GM19397 (cell line): ENCODE measurements around the gene ALG9.
A peak's percentile ranks its signal among the peaks of the same experiment; 100 is the strongest.

Source experiments
- ATAC-seq: cut with Tn5 transposase; IDR thresholded peaks from one replicate; pipeline ENCODE4 v1.9.1; 2021; ENCODE audit warnings: mild to moderate bottlenecking, moderate library complexity; ENCODE audit not compliant: unreplicated experiment

ALG9 gene

DNA sequence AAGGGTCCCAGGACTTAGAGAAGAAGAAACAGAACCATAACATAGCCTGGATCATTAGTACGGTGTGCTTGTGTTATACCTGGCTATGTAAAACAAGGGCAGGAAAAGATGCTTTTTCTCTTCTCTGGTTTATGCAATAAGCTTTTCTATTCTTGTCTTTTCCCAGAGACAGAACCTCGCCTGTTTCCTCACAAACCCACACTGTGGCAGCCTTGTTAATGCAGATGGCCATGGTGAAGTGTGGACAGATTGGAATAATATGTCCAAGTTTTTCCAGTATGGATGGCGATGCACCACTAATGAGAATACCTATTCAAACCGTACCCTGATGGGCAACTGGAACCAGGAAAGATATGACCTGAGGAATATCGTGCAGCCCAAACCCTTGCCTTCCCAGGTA lies 10.8 kb upstream of the ALG9 start:
- no peak for ATAC-seq

DNA sequence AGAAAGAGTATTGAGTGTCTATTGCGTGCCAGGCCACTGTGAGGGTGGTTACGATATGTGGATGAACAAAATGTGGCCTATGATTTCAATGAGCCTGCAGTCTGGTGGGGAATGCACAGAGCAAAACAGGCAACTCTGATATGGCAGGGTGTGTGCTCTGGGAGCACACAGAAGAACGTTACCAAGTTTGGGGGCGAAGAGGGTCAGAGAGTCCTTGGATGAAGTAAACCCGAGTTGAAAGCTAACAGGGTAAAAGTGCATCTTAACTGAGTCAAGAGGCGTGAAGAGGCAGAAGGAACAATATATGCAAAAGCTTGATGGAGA lies 8.2 kb upstream of the ALG9 start:
- ATAC-seq: no peak

- ATAC-seq: peak; percentile 93
These were observed 7.7 kb upstream of the ALG9 start, which contains the start of the genes CFAP68 and FDXACB1 for GRCh38 chr11:111878849-111879636. Gene CFAP68 (plus strand): TSS chr11:111879541. CDS start chr11:111879561, 20 bp downstream. Gene FDXACB1 (minus strand): TSS chr11:111879165. CDS start chr11:111879132, 33 bp downstream.

DNA sequence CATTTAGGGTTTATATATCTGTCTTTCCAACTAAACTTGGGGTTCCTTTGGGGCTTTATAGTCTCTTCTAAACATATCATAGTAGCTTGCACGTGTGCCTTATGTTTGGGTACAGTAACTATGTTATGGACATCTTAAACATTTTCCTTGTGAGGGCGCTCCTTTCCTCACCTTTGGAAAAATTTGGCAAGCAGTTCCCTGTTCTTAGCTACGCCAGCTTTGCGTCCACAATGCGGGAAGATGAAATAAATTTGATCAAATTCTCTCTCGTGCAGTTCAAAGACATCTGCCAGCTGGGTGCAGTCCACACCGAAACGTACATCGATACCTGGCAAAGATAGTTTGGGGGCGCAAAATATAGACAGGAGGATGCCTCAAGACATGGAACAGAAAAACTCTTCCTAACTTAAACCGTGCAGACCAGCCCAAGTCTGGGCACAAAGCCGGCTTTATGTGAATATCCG lies 7.0 kb upstream of the ALG9 start:
- ATAC-seq: peak; percentile 4

DNA sequence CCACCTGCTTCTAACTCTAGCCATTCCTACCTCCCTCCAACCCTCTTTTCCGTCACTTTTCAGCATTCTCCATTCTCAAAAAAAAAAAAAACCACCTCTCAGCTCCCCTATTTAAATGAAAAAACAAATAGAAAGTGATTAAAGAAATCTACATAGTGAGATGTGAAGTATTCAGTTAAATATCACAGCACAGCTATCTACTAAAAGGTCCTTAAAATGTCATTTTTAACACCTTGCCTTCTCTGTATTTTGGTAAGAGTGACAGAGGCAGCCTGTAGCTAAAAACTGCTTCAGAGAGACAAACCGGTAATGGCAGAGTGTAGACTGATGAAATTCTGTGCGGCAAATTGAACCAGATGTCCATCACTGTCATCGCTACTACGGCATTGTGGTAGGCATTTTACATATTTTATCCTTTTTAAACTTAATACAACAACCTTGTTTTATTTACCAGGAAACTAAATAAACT lies 346 bp upstream of the ALG9 start:
- no peak for ATAC-seq

DNA sequence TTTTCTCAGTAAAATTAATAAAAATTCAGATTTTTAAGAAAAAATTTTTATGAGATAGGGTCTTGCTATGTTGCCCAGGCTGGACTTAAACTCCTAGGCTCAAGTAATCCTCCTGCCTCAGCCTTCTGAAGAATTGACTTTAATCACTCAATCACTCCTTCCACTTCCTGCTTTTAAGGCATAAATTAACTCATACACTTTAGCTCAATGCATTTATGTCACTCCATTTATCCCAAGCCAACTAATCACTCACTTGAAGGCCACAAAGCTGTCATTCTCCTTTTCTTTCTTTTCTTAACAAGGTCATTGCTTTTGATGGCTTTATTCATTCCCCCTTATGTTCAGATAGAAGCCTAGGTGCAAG lies 877 bp downstream of the ALG9 start:
- ATAC-seq: no peak

DNA sequence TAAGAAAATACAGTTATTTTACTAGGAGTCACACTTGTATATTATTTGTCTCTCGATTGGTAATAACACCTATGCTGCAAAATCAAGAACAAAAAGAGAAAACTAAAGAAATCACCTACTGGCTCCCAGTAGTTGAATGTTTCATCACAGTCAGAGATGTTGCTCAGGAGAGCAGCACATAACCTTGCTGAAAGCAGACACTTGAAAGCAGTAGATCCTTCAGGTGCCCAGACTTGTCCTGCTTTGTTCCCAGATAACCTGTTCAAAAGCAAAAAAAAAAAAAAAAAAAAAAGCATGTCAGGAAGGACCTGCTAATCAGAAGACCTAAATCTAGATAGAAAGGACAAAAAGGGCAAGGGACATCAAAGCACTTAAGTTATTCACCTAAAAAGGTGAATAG lies 1.3 kb downstream of the ALG9 start:
- ATAC-seq: no peak

- no peak for ATAC-seq
These were observed 11.1 kb downstream of the ALG9 start for GRCh38 chr11:111860257-111860656.

DNA sequence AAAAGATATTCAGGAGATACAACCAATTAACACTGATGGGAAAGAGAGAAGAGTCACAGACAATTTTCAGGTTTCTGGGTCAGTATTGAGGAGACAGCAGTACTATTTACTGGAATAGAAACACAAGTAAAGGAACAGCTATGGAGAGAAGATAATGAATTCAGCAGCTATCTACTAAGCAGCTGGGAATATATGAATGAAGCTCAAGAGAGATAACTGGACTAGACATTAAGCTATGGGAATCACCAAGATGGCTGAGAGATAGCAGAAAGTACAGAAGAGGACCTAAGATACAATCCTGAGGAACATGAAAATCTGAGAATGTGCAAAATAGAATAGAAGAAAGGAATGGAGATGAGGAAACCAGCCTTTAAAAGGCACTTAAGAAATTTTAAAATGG lies 15.9 kb downstream of the ALG9 start:
- ATAC-seq: no peak

DNA sequence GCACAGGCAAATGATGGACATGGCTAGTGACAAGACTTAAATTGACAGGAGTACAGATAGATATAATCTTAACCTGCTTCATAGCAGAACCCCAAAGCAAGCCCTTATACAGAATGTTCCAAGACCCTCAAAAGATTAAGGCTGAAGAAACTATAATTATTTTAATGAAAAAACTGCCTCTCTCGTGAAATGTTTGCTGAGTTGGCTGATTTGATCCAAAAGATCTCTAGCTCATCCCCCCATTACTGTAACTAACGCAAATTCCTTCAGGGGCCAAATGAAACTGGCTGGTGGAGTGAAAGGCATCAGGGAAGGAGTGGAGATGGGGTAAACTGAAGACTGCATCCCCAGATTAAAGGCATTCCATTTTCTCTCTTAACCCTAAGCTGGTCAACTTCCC lies 19.3 kb downstream of the ALG9 start:
- ATAC-seq: no peak

DNA sequence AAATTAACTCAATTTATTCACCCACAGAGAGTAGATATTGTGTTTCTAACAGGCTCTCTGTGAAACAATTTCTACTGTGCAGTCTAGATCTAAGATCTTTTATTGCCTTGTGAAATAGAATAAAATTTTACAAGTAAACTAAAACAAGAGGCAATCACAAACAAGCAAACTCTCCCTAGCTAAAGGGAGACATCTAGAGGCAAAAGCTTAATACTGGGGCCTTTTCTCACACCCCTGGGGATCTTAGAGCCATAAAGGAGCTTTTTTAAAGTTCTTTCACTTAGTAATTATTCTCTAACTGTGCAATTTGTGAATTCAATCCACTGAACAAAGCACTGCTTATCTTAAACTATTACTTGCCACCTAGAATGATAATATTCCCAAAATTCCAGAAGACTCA lies 19.7 kb downstream of the ALG9 start:
- ATAC-seq: no peak

DNA sequence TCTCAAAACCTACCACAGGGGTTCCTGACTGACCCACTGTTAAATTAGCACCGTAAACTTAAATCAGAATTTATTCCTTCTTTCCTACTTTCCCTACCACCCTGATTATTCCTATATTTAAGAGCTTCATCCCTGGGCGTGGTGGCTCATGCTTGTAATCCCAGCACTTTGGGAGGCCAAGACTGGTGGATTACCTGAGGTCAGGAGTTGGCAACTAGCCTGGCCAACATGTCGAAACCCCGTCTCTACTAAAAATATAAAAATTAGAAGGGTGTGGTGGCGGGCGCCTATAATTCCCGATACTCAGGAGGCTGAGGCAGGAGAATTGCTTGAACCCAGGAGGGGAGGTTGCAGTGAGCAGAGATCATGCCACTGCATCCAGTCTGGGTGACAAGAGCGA lies 20.3 kb downstream of the ALG9 start:
- ATAC-seq: no peak

- ATAC-seq: no peak
These were observed 21.8 kb downstream of the ALG9 start for GRCh38 chr11:111849631-111850030.

- no peak for ATAC-seq
These were observed 24.7 kb downstream of the ALG9 start for GRCh38 chr11:111846636-111847035.

GRCh38 chr11:111846063-111846462 lies 25.3 kb downstream of the ALG9 start:
- ATAC-seq: no peak

GRCh38 chr11:111845276-111846028 lies 25.9 kb downstream of the ALG9 start:
- ATAC-seq: no peak

DNA sequence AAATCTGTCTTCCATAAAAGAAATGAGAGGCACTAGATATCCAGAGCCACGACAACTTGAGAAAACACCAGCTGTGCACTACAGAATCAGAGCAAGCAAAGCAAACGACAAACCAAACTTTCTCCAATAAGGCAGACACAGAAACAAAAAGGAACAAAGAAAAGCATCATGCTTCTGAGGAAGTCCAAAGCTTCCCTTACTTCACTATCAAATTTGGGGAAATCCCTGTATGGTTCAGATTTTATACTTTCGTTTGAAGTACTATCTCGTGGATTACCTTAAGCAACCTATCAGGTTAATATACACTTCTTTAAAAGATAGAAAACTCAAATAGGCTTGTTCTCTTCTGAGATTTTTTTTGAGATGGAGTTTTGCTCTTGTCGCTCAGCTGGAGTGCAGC lies 27.7 kb downstream of the ALG9 start:
- ATAC-seq: no peak

- ATAC-seq: peak; percentile 63
These were observed 29.9 kb downstream of the ALG9 start for GRCh38 chr11:111841370-111842053.

GRCh38 chr11:111840143-111840542 lies 31.2 kb downstream of the ALG9 start:
- ATAC-seq: no peak

- no peak for ATAC-seq
These were observed 33.3 kb downstream of the ALG9 start for GRCh38 chr11:111838054-111838453.

DNA sequence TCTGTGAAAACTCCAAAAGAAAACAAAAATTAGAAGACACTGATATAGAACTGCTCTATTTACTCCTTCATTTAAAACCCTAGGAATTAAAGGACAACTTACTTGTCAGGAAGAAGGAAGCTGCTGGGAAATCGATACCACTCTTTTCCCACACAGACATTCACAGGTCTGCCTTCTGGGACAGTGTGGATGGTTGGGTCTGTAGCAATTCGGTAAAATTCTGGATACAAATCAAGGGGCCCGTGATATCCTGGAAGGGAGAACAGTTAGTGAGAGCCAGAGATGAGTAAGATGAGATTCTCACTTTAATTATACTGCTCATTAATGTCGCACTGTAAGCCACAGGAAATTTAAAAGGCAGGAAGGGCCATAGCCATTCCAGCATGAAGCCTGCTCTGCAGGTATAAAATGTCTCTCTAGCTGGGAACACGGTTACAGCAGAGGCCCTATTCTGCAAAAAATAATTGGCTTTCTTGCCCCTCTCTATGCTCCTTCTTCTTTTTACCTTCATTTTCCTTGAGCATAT lies 34.0 kb downstream of the ALG9 start:
- no peak for ATAC-seq
